ENCODE data around the gene TRNAU1AP. TPM values are rescaled to one million over a fixed set of nuclear protein-coding genes. Genes with fewer than 3 reads are reported as not detected.

TRNAU1AP gene
- total and polyA plus RNA-seq, 2 of the 13 experiments (the other 11 are each of a cell fraction or from before 2014, with no cell fraction given) = 29.0 to 42.9 TPM

GRCh38 chr1:28592321-28593071 is 39.6 kb downstream of the TRNAU1AP start (continued):
- TF ChIP-seq ZSCAN25 (CRISPR knock-in tag; IDR thresholded peaks at IDR 0.05) (peak; percentile 77), ZNF563 (CRISPR knock-in tag; IDR thresholded peaks at IDR 0.05) (no peak), ZNF879 (CRISPR knock-in tag; IDR thresholded peaks at IDR 0.05) (no peak), ATF7 (IDR thresholded peaks at IDR 0.05) (no peak), ATF7 (CRISPR knock-in tag; IDR thresholded peaks at IDR 0.05) (no peak), ZBTB21 (CRISPR knock-in tag; IDR thresholded peaks at IDR 0.05) (no peak), AGO1 (IDR thresholded peaks at IDR 0.05; ENCODE audit: low read depth, low read length, poor library complexity, severe bottlenecking) (peak; percentile 9), TBX2 (CRISPR knock-in tag; IDR thresholded peaks at IDR 0.05; ENCODE audit: borderline replicate concordance) (no peak), ZSCAN12 (CRISPR knock-in tag; IDR thresholded peaks at IDR 0.05) (no peak; the same call in 1 of the 2 replicates), PRMT3 (CRISPR knock-in tag; IDR thresholded peaks at IDR 0.05; ENCODE audit: borderline replicate concordance, low read depth) (peak; percentile 31; the same call in 1 of the 2 replicates), MAZ (IDR thresholded peaks at IDR 0.05; ENCODE audit: borderline replicate concordance, low read depth, low read length) (no peak), MAZ (CRISPR knock-in tag; IDR thresholded peaks at IDR 0.05; ENCODE audit: low read depth) (no peak; the same call in 1 of the 2 replicates), HNRNPK (IDR thresholded peaks at IDR 0.05; ENCODE audit: low read depth, low read length, poor library complexity, severe bottlenecking) (no peak), RFX3 (CRISPR knock-in tag; IDR thresholded peaks at IDR 0.05) (no peak), POGZ (CRISPR knock-in tag; IDR thresholded peaks at IDR 0.05) (no peak), PHF5A (CRISPR knock-in tag; IDR thresholded peaks at IDR 0.05; ENCODE audit: low read depth, unreplicated experiment) (no peak), ZNF30 (CRISPR knock-in tag; IDR thresholded peaks at IDR 0.05) (no peak), LRRFIP1 (CRISPR knock-in tag; conservative IDR thresholded peaks at IDR 0.05) (no peak), ZNF205 (CRISPR knock-in tag; IDR thresholded peaks at IDR 0.05) (no peak), ZNF142 (CRISPR knock-in tag; IDR thresholded peaks at IDR 0.05) (0 out of 2 replicates have a peak, but pooled peaks have one; percentile 50), SNAPC5 (CRISPR knock-in tag; IDR thresholded peaks at IDR 0.05; ENCODE audit: borderline replicate concordance) (no peak), NCOR1 (IDR thresholded peaks at IDR 0.05; ENCODE audit: borderline replicate concordance, low read length) (no peak), ZNF7 (CRISPR knock-in tag; IDR thresholded peaks at IDR 0.05) (no peak)
